ENCODE results near the gene PCBP3. TPM values are rescaled to one million over a fixed set of nuclear protein-coding genes. Genes with fewer than 3 reads are reported as not detected.

The PCBP3 gene
- total RNA-seq, 1 experiment from 2014 or later: 1.4 TPM

- BruUV-seq (replicated peaks): no TSS peak
- intact Hi-C loops (cut with micrococcal nuclease; ENCODE audit: unreplicated experiment): no loop called here
- no peak overlapping the region for H3K27ac Mint-ChIP-seq (ENCODE audit: unreplicated experiment)
- no peaks in the 10 kb centered on the region for H3K4me1 Mint-ChIP-seq (ENCODE audit: low read depth, unreplicated experiment)
- CTCF ChIA-PET: no interaction called here
- H3K9me3 Mint-ChIP-seq (ENCODE audit: low read depth, unreplicated experiment): no peaks in the 10 kb centered on the region
- H3K36me3 Mint-ChIP-seq (ENCODE audit: insufficient read depth, unreplicated experiment): no peaks in the 10 kb centered on the region
- TF ChIP-seq, protein P1, sequence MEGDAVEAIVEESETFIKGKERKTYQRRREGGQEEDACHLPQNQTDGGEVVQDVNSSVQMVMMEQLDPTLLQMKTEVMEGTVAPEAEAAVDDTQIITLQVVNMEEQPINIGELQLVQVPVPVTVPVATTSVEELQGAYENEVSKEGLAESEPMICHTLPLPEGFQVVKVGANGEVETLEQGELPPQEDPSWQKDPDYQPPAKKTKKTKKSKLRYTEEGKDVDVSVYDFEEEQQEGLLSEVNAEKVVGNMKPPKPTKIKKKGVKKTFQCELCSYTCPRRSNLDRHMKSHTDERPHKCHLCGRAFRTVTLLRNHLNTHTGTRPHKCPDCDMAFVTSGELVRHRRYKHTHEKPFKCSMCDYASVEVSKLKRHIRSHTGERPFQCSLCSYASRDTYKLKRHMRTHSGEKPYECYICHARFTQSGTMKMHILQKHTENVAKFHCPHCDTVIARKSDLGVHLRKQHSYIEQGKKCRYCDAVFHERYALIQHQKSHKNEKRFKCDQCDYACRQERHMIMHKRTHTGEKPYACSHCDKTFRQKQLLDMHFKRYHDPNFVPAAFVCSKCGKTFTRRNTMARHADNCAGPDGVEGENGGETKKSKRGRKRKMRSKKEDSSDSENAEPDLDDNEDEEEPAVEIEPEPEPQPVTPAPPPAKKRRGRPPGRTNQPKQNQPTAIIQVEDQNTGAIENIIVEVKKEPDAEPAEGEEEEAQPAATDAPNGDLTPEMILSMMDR (IDR thresholded peaks at IDR 0.05; ENCODE audit: unreplicated experiment): no peak
- DNase-seq: no peak
- peaks cover 36% of the 10 kb centered on the region for H3K27me3 Mint-ChIP-seq (ENCODE audit: unreplicated experiment)
- H3K4me3 Mint-ChIP-seq (ENCODE audit: low read depth, unreplicated experiment): no peak overlapping the region
Observed at GRCh38 chr21:45943630-45944540, 300.4 kb downstream of the PCBP3 start.

DNA sequence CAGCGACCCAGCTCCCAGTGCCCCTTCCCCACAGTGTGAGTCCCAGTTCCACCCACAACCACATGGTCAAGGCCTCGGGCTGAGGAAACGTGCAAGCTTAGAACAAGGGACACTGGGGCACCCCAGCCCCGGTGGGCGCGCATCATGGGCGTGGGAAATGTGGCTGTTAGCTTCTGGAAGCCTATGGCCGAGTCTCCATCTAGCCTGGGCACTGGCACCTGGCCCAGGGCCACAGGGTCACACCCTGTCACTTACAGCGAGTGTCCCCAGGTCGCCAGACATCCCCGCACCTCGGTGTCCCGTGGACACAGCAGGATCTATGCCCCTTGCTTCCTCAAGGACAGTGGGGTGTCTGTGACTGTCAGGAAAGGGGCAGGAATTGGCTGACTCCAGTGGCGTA, 301.1 kb downstream of the PCBP3 start:
- Mint-ChIP-seq H3K4me1 (ENCODE audit: low read depth, unreplicated experiment) (no peaks in the 10 kb centered on the region), H3K27ac (ENCODE audit: unreplicated experiment) (no peak overlapping the region), H3K36me3 (ENCODE audit: insufficient read depth, unreplicated experiment) (no peaks in the 10 kb centered on the region), H3K9me3 (ENCODE audit: low read depth, unreplicated experiment) (no peaks in the 10 kb centered on the region), H3K4me3 (ENCODE audit: low read depth, unreplicated experiment) (no peak overlapping the region), H3K27me3 (ENCODE audit: unreplicated experiment) (peaks cover 40% of the 10 kb centered on the region)
- intact Hi-C loops (cut with micrococcal nuclease; ENCODE audit: unreplicated experiment): no loop called here
- TF ChIP-seq, protein P1 (IDR thresholded peaks at IDR 0.05; ENCODE audit: unreplicated experiment): no peak
- CTCF ChIA-PET: no interaction called here
- no TSS peak for BruUV-seq (replicated peaks)
- DNase-seq: no peak

- intact Hi-C loops (cut with micrococcal nuclease; ENCODE audit: unreplicated experiment): no loop called here
- BruUV-seq (replicated peaks): no TSS peak
- CTCF ChIA-PET: no interaction called here
- no peaks in the 10 kb centered on the region for H3K9me3 Mint-ChIP-seq (ENCODE audit: low read depth, unreplicated experiment)
- TF ChIP-seq, protein P1 (IDR thresholded peaks at IDR 0.05; ENCODE audit: unreplicated experiment): no peak
- no peaks in the 10 kb centered on the region for H3K36me3 Mint-ChIP-seq (ENCODE audit: insufficient read depth, unreplicated experiment)
- H3K27me3 Mint-ChIP-seq (ENCODE audit: unreplicated experiment): peaks cover 40% of the 10 kb centered on the region
- no peak overlapping the region for H3K27ac Mint-ChIP-seq (ENCODE audit: unreplicated experiment)
- no peak for DNase-seq
- H3K4me3 Mint-ChIP-seq (ENCODE audit: low read depth, unreplicated experiment): no peak overlapping the region
- no peaks in the 10 kb centered on the region for H3K4me1 Mint-ChIP-seq (ENCODE audit: low read depth, unreplicated experiment)
Observed at GRCh38 chr21:45945066-45945867, 301.7 kb downstream of the PCBP3 start.

GRCh38 chr21:45945868-45946210, 302.3 kb downstream of the PCBP3 start:
- Mint-ChIP-seq H3K36me3 (ENCODE audit: insufficient read depth, unreplicated experiment) (no peaks in the 10 kb centered on the region), H3K4me1 (ENCODE audit: low read depth, unreplicated experiment) (no peaks in the 10 kb centered on the region), H3K4me3 (ENCODE audit: low read depth, unreplicated experiment) (no peak overlapping the region), H3K9me3 (ENCODE audit: low read depth, unreplicated experiment) (no peaks in the 10 kb centered on the region), H3K27me3 (ENCODE audit: unreplicated experiment) (peaks cover 46% of the 10 kb centered on the region), H3K27ac (ENCODE audit: unreplicated experiment) (no peak overlapping the region)
- BruUV-seq (replicated peaks): no TSS peak
- no peak for DNase-seq
- intact Hi-C loops (cut with micrococcal nuclease; ENCODE audit: unreplicated experiment): no loop called here
- CTCF ChIA-PET: no interaction called here
- TF ChIP-seq, protein P1 (IDR thresholded peaks at IDR 0.05; ENCODE audit: unreplicated experiment): no peak
